Putamen (tissue), 1 donor: ENCODE results near the gene RBM22.
A peak's percentile ranks its signal among the peaks of the same experiment; 100 is the strongest.

Experiments used
- DNase-seq: peaks from one replicate; pipeline ENCODE4 v3.0.0-alpha.2; 2016; ENCODE audit warnings: low spot score

Gene RBM22

GRCh38 chr5:150672237-150672883, 28.5 kb downstream of the RBM22 start:
- DNase-seq = peak; percentile 70

- DNase-seq = no peak
These were observed 29.2 kb downstream of the RBM22 start for GRCh38 chr5:150671509-150672236.

- DNase-seq = no peak
These were observed 29.9 kb downstream of the RBM22 start for GRCh38 chr5:150670948-150671310.

- DNase-seq = no peak
These were observed 30.5 kb downstream of the RBM22 start for GRCh38 chr5:150670275-150670947.

GRCh38 chr5:150665044-150665443, 35.8 kb downstream of the RBM22 start:
- DNase-seq = no peak

GRCh38 chr5:150663936-150664335, 36.9 kb downstream of the RBM22 start:
- no peak for DNase-seq

- no peak for DNase-seq
These were observed 37.9 kb downstream of the RBM22 start for GRCh38 chr5:150662731-150663516.

- DNase-seq = no peak
These were observed 38.9 kb downstream of the RBM22 start for GRCh38 chr5:150661821-150662596.

GRCh38 chr5:150661086-150661485, 39.8 kb downstream of the RBM22 start, which contains the start of gene MYOZ3:
TSS of gene MYOZ3 (plus strand) at chr5:150661251. CDS start at chr5:150662942, 1,691 bp downstream.
- DNase-seq = no peak

GRCh38 chr5:150660108-150660831, 40.6 kb downstream of the RBM22 start:
- no peak for DNase-seq

- DNase-seq = no peak
These were observed 41.3 kb downstream of the RBM22 start for GRCh38 chr5:150659360-150660107.

- DNase-seq = no peak
These were observed 42.1 kb downstream of the RBM22 start for GRCh38 chr5:150658699-150659265.

GRCh38 chr5:150658121-150658520, 42.7 kb downstream of the RBM22 start:
- no peak for DNase-seq

- peak; percentile 62 for DNase-seq
These were observed 44.4 kb downstream of the RBM22 start for GRCh38 chr5:150656191-150657132.

- DNase-seq = no peak
These were observed 45.6 kb downstream of the RBM22 start for GRCh38 chr5:150655221-150655620.

GRCh38 chr5:150653762-150654556, 46.9 kb downstream of the RBM22 start:
- no peak for DNase-seq

GRCh38 chr5:150653145-150653761, 47.6 kb downstream of the RBM22 start:
- no peak for DNase-seq
